HG03280 (cell line): ENCODE measurements around the gene WDR88.

ENCODE experiments used
- ATAC-seq: cut with Tn5 transposase; IDR thresholded peaks from one replicate; pipeline ENCODE4 v1.9.1; 2021; ENCODE audit warnings: mild to moderate bottlenecking, moderate library complexity; ENCODE audit not compliant: unreplicated experiment

Gene WDR88, protein sequence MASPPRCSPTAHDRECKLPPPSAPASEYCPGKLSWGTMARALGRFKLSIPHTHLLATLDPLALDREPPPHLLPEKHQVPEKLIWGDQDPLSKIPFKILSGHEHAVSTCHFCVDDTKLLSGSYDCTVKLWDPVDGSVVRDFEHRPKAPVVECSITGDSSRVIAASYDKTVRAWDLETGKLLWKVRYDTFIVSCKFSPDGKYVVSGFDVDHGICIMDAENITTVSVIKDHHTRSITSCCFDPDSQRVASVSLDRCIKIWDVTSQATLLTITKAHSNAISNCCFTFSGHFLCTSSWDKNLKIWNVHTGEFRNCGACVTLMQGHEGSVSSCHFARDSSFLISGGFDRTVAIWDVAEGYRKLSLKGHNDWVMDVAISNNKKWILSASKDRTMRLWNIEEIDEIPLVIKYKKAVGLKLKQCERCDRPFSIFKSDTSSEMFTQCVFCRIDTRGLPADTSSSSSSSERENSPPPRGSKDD

DNA sequence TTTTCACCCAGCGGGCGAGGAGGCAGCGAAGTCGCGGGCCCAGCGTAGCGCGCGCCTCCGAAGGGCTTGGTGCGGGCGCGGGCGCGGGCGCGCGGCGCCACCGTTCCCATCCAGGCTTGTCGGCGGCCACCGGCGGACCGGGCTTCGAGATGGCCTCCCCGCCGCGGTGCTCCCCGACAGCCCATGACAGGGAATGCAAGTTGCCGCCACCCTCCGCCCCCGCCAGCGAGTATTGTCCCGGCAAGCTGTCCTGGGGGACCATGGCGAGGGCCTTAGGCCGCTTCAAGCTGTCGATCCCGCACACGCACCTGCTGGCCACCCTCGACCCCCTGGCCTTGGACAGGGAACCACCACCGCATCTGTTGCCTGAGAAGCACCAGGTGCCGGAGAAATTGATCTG is at the start of gene WDR88:
WDR88 (plus strand) TSS at position 94 of the 400 bp plus-strand sequence; CDS start at position 150, 56 bp downstream.
- no peak for ATAC-seq

DNA sequence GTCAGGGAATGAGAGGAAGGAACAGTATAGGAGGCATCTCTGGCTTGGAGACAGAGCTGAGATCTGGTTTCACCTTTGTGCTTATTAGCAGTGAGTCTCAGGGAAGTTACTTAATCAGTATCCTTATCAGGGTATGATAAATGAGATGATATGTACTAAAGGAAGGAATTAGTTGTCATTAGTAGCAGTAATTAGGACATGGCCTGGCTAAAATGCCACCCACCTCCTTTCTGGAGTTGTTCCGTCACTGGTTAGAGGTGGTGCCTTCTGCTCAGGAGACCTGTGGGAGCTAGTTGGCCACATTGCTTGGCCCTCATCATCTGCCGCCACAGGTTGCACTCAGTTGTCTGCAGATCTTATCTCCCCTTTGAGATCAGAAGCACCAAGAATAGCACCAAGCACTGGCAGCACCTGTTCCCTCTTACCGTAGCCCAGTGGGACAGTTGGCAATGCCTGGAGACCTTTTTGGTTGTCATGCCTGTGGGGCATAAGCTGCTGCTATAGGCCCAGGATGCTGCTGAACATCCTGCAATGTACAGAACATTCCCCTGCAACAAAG is 46.3 kb upstream of the WDR88 start:
- ATAC-seq, result no peak

DNA sequence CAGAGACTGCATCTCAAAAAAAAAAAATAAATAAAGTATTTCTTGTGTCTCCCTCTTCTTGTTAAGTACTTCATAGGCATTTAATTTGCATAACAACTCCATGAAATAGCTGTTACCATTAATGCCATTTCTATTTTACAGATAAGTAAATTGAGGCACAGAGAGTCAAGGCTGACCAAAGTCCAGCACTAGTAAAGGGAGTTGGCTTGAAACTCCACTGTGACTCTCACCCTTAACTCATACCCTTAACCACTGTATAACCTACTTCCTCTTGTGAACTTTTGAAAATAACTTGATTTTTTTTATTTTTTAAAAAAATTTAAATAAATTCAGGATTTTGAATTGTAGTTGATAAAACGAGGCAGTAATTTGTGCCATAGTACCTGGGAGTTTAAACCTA is 45.0 kb upstream of the WDR88 start:
- no peak for ATAC-seq

DNA sequence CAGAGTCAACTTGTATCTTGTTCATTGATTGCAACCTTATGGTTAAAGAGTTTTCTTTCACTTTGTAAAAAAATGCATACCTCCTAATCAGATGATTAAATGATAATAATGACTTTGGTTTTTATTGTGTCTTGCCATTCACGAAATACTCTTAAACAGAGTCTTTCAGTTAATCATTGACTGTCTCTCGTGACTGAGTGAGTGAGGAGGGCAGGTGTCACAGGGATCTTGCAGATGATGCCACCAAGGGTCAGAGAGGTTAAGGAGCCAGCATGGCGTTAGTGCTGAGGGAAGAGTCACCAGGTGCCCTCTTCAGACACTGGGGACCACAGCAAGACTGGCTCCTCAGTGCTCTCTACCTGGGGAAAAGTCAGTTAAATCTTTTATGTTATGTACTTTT is 42.9 kb upstream of the WDR88 start:
- ATAC-seq, result no peak

DNA sequence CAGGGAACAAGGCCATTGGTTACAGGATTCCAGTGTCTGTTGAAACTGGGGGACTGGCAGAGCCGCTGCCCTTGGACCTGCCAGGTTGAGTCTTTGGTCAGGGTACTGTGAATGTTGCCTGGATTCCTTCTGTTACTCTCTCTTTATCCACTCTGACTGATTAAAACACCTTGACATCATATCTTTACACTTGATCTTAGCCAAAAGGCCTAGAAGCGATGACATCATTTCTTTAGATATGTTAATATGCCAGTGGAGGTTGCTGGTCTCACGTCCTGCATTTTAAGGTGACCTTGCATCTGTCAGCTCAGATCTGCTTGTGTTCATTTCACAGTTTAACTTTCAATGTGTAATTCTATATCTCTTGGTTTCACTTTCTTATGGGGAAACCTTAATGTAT is 41.7 kb upstream of the WDR88 start:
- ATAC-seq, result no peak

DNA sequence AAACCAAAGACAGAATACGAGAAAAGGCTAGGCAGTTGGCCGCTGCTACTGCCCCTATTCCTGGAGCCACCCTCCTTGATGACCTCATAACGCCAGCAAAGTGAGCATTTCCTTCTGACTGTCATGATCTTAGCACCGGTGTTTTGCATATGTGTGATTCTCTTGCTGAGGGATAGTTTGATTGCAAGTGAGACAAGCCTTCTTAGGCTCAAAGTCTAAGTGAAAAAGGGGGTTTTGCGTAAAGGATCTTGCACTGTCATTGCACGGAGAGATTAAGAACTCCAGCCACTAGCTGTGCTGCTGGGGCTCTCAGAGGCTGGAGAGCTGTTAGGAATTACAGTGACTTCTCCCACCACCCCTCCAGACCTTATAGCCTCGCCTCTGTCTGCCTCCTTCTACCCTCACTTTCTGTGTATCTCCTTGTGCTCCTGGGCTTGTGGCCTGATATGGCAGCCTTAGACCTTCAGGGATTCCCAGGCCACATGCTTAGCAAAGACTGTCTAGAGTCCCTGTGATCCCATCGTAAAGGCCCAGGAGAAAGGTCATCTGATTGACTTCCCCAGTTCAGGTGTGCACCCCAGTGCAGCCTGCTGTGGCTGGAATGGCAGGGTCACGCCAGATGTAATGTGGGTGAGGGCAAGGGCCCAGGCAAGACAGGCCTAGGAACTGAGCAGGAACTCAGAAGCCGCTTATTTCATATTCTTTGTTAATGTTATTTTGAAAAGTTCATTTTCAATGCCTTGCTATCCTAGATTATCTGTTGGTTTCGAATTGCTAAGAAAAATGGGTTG is 38.3 kb upstream of the WDR88 start:
- no peak for ATAC-seq

DNA sequence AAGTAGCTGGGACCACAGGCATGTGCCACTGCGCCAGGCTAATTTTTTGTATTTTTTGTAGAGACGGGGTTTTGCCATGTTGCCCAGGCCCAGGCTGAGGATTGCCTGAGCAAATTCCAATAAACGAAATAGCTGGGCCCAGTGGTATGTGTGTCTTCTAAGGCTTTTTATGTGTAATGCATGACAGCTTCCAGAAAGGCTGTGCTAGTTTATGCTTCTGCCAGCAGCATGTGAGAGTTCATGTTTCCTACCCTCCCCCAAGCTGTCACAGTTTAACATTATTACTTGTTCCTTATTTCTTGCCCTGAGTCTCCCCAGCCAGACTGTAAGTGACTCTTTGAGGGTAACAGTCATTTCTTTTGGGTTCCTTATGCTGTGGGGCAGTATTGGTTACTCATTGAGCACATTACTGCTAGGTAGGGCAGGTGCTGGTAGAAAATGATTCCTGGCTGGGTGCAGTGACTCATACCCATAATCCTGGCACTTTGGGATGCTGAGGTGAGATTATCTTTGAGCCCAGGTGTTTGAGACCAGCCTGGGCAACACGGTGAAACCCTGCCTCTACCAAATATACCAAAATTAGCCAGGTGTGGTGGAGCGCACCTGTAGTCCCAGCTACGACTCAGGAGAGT is 37.4 kb upstream of the WDR88 start:
- ATAC-seq, result no peak

DNA sequence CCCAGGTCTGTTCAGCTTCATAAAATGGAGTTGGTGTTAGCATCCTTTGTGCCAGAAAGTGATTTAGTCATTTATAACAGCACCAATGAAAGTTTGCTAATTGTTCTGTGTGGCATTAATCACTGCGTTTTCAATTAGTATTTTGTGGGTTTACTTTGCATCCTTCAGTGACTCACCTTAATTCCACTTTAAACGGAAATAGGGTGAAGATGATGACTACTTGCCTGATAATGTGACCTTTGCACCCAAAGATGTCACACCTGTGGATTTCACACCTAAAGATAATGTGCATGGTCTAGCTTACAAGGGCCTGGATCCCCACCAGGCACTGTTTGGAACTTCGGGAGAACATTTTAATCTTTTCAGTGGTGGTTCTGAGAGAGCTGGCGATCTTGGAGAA is 35.9 kb upstream of the WDR88 start:
- no peak for ATAC-seq

DNA sequence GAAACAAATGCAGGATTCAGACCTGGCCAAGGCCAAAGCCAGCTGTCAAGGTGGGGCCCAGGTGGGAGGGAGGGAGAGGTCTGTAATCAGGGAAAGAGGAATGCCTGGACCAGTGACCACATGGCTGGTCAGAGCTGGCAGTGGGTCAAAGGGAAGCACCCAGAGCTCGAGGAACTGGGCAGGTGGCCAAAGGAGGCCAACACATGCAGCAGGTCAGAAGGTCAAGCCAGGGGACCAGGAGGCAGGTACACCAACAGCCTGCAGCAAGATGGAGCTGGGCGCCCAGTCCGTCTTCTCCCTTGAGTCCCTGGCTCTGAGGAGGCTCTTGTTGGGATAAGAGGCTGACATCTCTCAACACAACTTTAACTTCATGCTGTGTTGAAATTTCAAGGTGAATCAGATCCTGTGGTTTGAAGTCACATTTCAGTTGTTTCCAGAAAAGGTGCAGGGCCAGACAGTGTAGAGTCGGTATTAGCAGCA is 33.8 kb upstream of the WDR88 start:
- no peak for ATAC-seq

DNA sequence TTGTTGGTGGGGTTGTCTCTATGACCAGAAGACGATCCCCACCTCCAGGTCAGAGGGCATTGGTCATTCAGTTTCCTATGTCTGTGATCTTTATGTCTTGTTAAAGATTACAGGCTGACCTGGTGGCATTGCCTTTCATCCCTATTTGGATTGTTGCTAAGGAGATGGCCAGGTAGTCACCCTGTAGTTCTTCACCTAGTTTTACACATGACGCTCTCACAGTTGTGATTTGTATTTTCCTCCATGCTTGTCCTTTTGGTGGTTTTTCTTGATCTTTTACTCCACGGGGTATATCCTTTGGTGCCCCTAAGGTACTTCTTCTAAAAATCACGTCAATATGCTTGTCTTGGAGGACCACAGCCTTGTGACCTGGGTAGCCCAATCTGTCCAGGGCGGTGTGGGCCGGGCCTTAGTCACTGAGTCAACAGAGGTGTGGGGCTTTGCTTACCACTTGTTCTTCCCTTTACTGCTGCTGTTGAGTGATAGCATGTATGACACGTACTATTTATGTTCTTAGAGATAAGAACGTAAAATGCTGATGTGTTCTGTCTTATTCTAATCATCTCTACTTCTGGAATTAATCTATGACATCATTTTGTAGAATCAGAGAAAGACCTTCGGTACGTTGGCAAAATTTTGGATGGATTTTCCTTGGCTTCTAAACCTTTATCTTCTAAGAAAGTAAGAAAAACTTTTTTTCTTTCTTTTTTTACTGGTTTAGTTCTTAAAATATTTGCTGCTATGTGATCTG is 30.8 kb upstream of the WDR88 start:
- no peak for ATAC-seq

DNA sequence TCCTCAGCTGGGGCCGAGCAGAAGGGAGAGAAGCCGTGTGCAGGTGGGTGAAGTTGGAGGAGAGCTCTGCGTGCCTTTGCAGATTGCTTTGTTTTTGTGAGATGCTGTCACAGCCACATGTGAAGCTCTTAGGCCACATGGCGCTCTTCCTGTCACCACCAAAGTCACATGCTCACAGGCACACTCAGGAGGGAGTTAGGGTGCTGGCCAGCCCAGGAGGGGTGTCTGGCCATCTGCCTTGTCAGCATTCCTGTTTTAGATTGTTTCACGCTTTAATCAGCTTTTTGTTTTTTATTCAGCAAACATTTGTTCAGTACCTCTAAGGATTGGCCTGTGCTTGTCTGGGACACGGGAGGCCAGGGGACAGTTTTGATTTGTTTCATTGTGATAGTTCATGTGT is 29.0 kb upstream of the WDR88 start:
- ATAC-seq, result no peak

DNA sequence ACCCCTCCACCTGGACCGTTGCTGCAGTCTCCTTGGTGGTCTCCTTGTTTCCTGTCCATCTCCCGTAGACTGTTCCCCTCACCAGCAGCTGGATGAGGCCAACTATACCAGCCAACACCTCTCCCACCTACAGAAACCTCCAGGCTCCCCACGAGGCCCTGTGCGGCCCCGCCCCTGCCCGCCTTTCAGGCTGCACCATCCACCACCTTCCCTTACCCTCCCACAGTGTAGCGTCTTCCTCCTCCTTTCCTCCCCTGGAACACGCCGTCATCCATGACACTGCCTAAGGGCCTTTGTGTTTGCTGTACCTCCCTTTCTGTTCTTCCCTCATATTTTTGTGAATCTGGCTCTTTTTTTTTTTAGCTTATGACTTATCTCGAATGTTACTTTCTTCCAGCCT is 23.8 kb upstream of the WDR88 start:
- no peak for ATAC-seq

DNA sequence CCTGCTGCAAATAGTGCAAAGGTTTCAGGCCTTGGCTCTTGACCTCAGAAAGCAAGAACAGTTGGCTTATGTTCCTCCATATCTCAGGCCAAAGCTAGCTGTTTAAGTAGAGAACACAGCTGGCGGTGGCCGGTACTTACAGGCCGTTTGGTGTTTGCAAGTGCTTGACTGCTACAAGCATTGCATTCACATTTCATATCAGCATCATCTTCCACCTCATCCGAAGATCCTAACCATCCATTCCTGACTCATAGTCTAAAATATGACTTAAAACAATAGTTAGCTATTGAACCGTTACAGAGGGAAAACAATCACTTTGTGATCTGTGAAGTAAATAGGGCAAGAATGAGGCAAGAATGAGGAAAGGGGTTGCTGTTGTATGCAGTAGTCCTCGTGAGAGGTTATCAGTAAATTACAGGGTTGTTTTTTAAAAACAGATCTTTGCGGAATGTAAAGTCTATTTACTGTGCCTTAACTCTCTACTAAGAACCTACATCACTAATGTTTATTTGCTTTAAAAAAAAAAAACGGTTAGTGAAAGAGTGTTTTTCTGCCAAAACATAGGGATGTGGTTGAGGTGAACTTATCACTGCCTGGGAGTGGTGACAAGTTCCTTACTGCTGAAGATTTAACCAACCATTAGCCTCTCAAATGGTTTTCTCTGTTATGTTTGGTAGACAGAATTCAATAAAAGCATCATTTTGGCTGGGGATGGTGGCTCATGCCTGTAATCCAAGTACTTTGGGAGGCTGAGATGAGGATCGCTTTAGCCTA is 21.6 kb upstream of the WDR88 start:
- no peak for ATAC-seq

DNA sequence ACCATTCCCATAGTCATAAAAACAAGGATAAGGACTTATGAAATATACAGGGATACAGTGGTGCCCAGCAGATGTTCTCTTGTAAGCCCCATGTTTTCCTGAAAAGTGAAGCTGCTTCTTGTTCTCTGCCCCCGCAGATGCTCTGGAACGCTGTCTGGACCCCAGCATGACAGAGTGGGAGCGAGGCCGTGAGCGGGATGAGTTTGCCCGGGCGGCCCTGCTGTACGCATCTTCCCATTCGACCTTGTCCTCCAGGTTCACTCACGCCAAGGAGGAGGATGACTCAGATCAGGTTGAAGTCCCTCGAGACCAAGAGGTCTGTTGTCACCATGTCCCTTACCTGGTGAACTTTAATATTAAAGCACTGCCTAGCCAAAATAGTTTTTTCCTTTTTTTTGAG is 20.3 kb upstream of the WDR88 start:
- no peak for ATAC-seq

DNA sequence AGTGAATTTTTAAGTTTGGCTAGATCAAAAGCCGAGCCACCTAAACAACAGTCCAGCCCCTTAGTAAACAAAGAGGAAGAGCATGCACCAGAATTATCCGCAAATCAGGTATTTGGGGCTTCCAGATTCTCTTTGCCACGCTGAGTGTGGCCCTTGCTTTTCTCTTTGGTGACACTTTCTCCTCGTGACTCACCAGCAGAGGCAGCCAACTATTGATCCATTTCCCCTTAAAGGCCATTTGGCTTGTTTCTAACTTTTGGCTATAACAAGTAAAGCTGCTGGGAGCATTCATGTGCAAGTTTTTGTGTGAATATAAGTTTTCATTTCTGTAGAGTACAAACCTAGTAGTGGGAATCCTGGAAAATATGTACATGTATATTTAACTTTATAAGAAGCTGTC is 17.6 kb upstream of the WDR88 start:
- ATAC-seq, result no peak

DNA sequence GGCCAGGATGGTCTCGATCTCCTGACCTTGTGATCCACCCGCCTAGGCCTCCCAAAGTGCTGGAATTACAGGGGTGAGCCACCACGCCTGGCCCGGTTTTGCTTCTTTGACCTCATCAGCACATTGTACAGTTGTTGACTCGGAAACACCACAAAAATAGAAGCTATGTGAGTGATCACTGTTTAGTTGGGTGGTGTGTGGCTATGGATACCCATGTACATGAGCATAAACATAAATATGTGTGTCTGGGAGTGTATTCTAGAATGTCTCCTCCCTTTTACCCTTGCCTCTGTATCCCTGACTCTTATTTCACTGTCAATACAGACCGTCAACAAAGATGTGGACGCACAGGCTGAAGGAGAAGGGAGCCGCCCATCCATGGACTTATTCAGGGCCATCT is 14.4 kb upstream of the WDR88 start:
- ATAC-seq, result no peak

DNA sequence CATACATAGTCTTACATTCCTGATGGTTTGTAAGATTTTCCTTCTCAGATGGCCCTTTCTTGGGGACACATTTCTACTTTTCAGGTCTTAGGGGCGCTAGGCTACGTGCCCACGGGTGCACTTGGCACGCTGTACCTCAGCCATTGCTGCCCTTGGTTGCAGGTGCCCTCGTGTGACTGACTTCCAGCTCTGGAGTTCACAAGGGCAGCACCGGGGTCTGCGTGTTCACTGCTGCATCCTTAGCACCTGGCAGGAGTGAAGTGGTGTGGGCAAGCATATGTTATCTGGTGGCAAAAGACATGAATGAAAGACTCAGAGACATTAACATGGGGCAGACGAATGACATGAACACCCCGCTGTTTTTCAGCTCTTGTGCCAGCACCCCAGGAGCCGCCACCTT is 13.3 kb upstream of the WDR88 start:
- ATAC-seq, result no peak

DNA sequence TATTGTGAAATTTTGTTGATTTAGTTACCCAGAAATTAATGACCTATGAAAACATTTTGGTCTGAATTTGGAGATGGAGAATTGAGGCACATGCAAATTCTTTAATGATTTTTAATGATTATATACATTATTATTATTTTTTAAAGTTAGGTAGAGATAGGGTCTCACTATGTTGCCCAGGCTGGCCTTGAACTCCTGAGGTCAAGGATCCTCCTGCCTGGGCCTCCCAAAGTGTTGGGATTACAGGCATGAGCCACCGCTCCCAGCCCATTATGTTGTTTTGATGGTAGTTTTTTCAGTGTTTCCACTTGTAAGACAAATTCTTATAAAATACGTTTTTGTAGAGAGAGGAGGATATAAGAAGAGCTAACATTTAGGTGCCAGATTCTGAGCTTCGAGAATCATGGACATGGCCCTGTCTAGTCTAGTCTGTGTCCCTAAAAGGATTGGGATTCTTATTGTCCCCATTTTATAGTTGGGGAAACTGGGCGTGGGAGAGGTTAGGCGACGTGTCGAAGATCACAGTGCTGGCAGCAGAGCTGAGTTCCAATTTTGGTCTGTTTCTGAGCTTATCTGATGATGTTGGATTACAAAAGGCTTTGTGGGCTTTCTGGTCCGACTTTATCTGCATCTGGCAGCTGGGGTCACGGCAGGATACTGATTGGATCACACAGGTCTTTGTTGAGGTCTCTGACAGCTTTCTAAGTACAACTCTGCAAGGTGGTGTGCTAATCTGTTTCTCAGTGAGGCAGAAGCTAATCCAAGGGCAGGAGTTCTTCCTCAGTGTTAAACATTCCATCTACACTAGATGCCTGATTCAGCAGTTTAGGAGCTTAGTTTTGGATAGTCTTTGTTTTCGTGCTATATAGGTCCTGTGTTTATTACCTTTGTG is 7.5 kb upstream of the WDR88 start:
- no peak for ATAC-seq

DNA sequence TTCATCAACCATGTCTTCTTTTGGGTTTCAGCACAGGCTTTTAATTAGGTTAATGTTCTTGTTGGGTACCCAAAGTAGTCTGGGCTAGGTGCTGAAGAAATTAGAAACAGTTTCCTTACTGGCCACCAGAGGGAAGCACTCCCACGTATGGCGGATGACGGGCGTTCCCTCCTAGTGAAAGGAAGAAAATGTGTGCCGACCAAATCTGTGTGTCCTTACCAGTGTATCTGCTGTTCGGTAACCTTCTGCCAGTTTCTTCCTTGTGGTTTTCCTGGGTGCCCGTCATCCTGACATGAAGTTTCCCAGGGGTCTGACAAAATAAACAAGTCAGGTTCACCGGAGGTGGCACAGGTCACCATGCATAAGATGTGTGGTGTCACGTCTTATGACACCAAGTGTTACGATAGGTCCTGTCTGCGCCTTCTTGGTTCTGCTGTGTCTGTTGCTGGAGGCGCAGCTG is 6.0 kb upstream of the WDR88 start:
- peak; percentile 69 for ATAC-seq
